Astrocyte of the spinal cord (primary cell): Measurements from ENCODE around the gene ACTG1.

ENCODE experiments used
- DNase-seq: peaks from one replicate; pipeline ENCODE4 v3.0.0; 2011; ENCODE audit warnings: low read depth, low spot score
- H3K4me3 ChIP-seq: 2 replicates; pipeline ENCODE4 v1.5.1; 2011; ENCODE audit warnings: low read depth, mild to moderate bottlenecking, low read length, moderate library complexity
- CTCF ChIP-seq: IDR thresholded peaks from 2 replicates; pipeline ENCODE4 v1.5.1; 2012; ENCODE audit warnings: low read depth, mild to moderate bottlenecking, low read length, inconsistent platforms
- in situ Hi-C: cut with HindIII; loops from 2 replicates; pipeline ENCODE4 v1.10.0; 2017; ENCODE audit warnings: low sequenced_read_pairs

ACTG1 gene

GRCh38 chr17:81463506-81463905, 49.1 kb downstream of the ACTG1 start:
- H3K4me3 ChIP-seq: no peak overlapping the region
- DNase-seq: no peak
- TF ChIP-seq CTCF: no peak
- in situ Hi-C loops: no loop called here

GRCh38 chr17:81462506-81463125, 50.0 kb downstream of the ACTG1 start:
- DNase-seq: no peak
- in situ Hi-C loops: no loop called here
- H3K4me3 ChIP-seq: no peak overlapping the region

GRCh38 chr17:81461607-81462500, 50.7 kb downstream of the ACTG1 start:
- H3K4me3 ChIP-seq: no peak overlapping the region
- TF ChIP-seq CTCF: no peak
- no peak for DNase-seq
- in situ Hi-C loops: no loop called here

More at GRCh38 chr17:81462506-81463125, 50.0 kb downstream of the ACTG1 start:
- TF ChIP-seq CTCF: no peak

GRCh38 chr17:81460856-81461460, 51.6 kb downstream of the ACTG1 start:
- DNase-seq: no peak
- in situ Hi-C loops: no loop called here
- H3K4me3 ChIP-seq: no peak overlapping the region
- TF ChIP-seq CTCF: no peak
